Upper lobe of right lung (tissue), 1 donor: ENCODE data around the gene NAPB. TPM values are rescaled to one million over a fixed set of nuclear protein-coding genes. Genes with fewer than 3 reads are reported as not detected.
A peak's percentile ranks its signal among the peaks of the same experiment; 100 is the strongest.

Experiments
- ATAC-seq: fragments of 200-7000 bp; cut with Tn5 transposase; one replicate; pipeline ENCODE4 v1.9.1; 2020; ENCODE audit warnings: mild to moderate bottlenecking, moderate library complexity
- DNase-seq: peaks from one replicate; pipeline ENCODE4 v3.0.0-alpha.2; 2020
- H3K27ac ChIP-seq: fragments of 200-600 bp; one replicate; pipeline ENCODE4 v1.8.0; 2022
- H3K27me3 ChIP-seq: fragments of 200-600 bp; one replicate; pipeline ENCODE4 v1.8.0; 2022; ENCODE audit warnings: mild to moderate bottlenecking
- H3K36me3 ChIP-seq: fragments of 200-600 bp; one replicate; pipeline ENCODE4 v1.8.0; 2022
- H3K4me1 ChIP-seq: fragments of 200-600 bp; one replicate; pipeline ENCODE4 v1.8.0; 2022
- H3K4me3 ChIP-seq: fragments of 200-600 bp; one replicate; pipeline ENCODE4 v1.8.0; 2022; ENCODE audit warnings: mild to moderate bottlenecking
- H3K9me3 ChIP-seq: fragments of 200-600 bp; one replicate; pipeline ENCODE4 v1.8.0; 2022
- CTCF ChIP-seq: fragments of 200-600 bp; IDR thresholded peaks from one replicate; pipeline ENCODE4 v1.8.0; 2022; ENCODE audit warnings: antibody characterized with exemption
- intact Hi-C: fragments of 100-400 bp; cut with DNase I; formaldehyde crosslinking; loops from one replicate; pipeline ENCODE4 v1.11.0; 2022
- total RNA-seq: library from RNA; stranded (reverse); fragmentation: NEBNext Ultra II Directional; extraction: Animal tissue kit (Norgen Biotek cat#: 25700); gene quantifications from one replicate; pipeline ENCODE4 v1.2.1, GENCODE V29; 2021
- donor health status: DM: no; HTN: yes; CAD: no; lungs with severe emphysema.

Gene NAPB
- total RNA-seq, 1 donor from 2014 or later: 10.8 TPM

GRCh38 chr20:23326774-23327173 is 94.5 kb downstream of the NAPB start:
- Histone ChIP-seq H3K9me3 (no peaks in the 10 kb centered on the region), H3K27me3 (no peaks in the 10 kb centered on the region), H3K36me3 (no peaks in the 10 kb centered on the region), H3K4me1 (no peaks in the 10 kb centered on the region), H3K4me3 (no peak overlapping the region), H3K27ac (no peak overlapping the region)
- no peak for TF ChIP-seq CTCF
- intact Hi-C loops: no loop called here
- DNase-seq (peak; percentile 46), ATAC-seq (peak; percentile 16)

DNA sequence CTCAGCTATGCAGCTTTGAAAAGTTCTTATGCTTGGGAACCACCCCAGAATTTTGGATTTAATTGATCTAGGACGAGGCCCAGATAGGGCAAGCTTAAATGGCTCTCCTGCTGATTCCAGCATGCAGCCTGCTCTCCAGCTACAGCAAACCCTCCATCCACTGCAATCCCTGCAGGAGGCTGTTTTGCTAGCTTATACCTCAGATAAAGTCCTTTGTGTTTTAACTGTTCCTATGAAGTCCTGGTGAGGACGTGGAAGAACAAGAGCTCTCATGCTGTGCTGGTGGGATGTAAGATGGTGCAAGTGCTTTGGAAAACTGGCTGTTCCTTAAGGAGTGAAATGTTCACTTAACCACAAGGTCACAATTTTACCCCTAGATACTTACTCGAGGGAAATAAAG is 96.2 kb downstream of the NAPB start:
- intact Hi-C loops: no loop called here
- Histone ChIP-seq H3K27me3 (no peaks in the 10 kb centered on the region), H3K36me3 (no peaks in the 10 kb centered on the region), H3K9me3 (no peaks in the 10 kb centered on the region), H3K4me1 (no peaks in the 10 kb centered on the region), H3K27ac (no peak overlapping the region), H3K4me3 (no peak overlapping the region)
- no peak for ATAC-seq
- peak; percentile 2 for DNase-seq
- no peak for TF ChIP-seq CTCF

Other genes with a start within 250 kb of the NAPB start
- 16.2 TPM for gene NXT1, start 70.7 kb downstream of the NAPB start, total RNA-seq
- 12.5 TPM for gene GZF1, start 59.3 kb downstream of the NAPB start, total RNA-seq
- gene CSTL1, start 18.2 kb upstream of the NAPB start, total RNA-seq: not detected
- gene CST11, start 31.4 kb upstream of the NAPB start, total RNA-seq: not detected
- not detected for gene CST8, start 69.6 kb upstream of the NAPB start, total RNA-seq
- not detected for gene CST9L, start 147.0 kb upstream of the NAPB start, total RNA-seq
- not detected for gene CST9, start 184.4 kb upstream of the NAPB start, total RNA-seq
- 666 TPM for gene CST3, start 216.5 kb upstream of the NAPB start, total RNA-seq